ENCODE measurements around the gene DYSF.
A peak's percentile ranks its signal among the peaks of the same experiment; 100 is the strongest.

Gene DYSF

DNA sequence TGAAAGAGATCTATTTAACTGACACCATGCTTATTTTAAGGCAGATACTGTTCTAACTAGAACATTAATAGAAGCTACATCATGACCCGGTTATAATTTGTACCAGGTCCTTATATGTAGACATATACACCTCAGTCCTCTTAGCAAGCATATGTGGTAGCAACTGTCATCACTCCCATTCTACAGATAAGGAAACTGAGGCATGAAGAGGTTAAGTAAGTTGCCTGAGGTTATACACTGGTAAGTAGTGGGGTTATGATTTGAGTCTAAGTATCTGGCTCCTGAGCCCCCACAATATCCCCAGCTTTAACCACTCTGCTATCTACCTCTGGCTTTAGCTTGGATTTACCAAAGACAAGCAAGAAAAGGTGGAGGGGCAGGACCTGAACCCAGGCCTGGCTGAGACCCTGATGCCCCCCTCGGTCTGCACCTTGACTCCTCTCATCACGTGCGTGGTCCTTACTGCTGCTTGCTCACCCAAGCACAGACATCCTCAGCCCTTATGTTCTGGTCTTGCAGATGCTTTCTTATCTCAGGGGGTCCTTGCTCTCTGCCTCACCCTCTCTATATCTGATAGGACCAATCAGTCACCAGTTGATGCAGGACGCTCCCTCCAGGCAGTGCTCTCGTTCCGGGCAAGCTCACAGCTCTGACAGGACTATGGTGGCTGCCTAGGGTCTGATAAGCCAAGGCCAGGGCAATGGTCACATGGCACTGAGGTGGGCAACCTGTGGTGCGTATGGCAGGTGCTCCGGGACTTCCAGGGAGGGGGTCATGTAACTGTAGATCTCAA, 4.0 kb downstream of the DYSF start:
- no peak for DNase-seq

DNA sequence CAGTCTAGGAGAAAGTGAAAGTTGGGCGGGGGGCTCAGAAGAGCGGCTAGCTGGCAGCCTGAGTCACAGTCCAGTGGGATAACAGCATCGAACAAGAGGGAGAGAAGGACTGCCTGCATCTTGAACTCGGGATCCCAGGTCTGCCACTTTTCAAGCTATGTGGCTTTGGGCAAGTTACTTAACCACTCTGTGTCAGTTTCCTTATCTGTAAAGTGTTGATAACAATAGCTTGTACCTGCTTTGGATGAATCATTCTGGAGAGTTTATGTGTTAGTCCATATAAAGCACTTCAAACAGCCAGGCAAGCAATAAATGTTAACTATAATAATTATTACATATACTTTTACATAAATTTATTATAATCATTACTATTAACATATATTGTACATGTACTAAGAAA, 4.6 kb downstream of the DYSF start:
- DNase-seq: no peak

DNA sequence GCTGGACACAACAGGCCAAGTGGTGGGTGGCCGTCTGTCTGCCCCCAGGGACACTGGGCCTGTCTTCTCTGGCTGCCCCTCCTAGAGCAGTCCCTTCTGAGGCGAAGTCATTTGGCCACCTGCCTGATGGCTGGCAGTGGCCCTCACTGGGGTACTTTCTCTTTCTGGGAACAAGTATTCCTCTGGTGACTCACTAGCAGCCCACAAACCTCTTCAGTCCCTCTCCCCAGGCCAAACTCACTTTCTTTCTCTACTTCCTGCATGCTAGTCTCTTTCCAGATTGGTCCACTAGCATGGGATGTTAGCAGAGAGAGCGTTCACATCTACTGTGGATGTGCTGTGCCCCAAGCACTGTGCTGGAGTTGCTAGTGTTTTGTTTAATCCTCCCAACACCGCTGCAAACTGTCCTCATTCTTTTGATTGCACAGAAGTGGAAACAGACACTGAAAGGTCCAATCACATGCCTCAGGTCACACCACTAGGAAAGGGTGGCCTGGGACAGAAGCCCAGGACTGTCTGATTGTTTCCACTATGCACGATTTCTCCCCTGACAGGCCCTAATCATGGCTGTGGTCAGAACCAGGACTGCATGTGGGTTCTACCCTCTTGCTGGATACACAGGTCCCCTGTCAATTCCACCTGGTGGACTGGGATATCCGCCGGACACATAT, 5.2 kb downstream of the DYSF start:
- no peak for DNase-seq

DNA sequence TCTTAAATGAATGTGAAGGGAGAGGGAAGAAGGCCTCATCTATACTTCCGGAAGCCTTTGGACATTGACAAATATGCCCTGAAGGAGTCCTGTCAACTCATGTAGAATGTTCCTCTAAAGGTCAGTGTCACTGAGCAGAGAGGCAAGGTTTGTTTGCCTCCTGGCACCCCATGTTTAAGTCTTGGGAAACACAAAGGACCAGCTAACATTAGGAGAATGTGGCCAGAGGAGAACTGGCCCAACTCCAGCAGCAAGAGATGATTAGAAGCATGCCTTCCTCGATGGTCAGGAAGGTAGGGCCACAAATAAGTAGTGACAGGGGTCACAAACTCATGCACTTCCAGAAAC, 5.7 kb downstream of the DYSF start:
- no peak for DNase-seq

DNA sequence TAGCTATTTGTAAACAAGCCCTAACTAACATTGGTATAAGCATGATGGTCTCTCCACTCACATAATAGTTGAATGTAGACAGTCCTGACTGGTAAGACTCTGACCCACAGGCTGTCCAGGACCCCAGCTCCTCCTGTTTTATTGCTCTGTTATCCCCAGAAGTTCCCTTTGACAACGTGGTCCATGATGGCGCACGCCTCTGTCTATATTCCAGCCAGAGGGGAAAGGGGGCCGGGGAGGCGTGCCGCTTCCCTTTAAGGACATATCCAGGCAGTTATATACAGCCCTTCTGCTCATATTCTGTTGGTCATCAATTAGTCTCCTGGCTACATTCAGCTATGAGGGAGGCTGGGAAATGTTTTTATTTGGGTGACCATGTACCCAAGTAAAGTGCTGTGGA, 6.7 kb downstream of the DYSF start:
- no peak for DNase-seq

DNA sequence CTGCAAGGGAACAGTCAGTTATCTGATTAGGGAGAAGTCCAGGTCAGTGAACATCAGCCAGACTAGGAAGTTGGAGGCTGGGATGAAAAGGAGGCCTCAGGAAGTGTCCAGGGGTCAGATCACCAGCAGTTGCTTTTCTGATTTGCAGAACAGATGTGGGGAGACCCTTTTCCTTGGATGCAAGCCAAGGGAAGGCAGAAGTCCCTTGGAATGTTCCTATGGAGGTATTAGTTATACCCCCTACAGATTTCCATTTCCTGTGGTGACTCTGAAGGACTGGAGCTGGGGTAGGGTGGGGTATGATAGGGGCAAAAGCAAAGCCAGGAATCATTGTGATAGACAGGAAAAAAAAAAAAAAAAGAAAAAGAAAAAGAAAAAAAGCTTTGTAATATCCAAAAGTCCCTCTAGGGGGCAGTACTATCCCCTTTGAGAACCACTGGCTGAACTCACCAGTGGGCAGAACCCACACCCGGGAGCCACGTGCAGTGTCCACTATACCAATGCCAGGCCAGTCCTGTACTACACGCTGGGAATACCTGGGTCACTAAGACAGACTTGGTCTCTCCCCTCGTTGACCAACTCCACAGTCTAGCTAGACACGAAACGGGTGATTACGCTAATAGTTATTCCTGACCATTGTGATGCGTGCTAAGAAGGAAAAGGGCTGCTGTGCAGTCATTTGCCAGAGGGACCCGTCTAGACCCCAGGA, 7.4 kb downstream of the DYSF start:
- DNase-seq: no peak

DNA sequence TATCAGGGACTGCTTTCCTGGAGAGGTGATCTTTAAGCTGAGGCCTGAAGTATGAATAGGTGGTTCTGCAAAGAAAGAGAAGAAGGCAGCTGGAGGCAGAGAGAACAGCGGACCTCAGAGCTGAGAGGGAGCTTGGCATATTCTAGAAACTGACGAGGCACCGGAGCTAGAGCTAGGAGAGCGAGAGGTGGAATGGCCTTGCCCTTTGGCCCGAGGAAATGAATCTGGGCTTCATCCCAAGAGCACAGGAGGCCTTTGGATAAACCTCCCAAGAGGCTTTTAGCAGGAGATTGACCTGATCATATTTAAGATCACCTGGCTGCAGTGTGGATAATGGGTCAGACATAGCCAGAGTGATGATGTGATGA, 7.9 kb downstream of the DYSF start:
- no peak for DNase-seq

DNA sequence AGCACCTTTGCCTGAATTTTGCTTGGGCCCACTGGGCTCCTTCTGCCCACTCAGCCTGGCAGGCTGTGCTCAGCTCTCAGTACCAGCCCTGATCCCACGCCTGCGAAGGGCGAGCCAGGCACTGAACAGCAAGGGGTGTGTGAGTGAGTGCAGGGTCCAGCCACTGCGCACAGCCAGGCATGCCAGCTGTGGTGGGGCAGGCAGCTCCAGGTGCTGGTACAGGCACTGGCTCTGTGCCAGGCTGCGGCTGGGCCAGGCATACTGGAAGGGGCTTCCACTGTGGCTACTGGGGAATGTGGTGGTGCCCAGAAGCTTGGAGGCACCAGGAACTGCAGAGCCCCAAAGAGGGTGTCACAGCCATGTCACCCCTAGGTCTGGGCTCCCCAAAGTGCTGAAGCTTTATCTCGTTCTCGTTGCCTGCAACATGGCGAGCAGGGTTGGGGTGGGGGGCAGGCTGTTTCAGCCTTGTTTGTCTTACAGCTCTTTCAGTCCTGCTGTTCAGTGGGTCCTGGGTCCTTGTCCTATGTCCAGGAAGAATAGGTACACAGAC, 8.8 kb downstream of the DYSF start:
- no peak for DNase-seq

DNA sequence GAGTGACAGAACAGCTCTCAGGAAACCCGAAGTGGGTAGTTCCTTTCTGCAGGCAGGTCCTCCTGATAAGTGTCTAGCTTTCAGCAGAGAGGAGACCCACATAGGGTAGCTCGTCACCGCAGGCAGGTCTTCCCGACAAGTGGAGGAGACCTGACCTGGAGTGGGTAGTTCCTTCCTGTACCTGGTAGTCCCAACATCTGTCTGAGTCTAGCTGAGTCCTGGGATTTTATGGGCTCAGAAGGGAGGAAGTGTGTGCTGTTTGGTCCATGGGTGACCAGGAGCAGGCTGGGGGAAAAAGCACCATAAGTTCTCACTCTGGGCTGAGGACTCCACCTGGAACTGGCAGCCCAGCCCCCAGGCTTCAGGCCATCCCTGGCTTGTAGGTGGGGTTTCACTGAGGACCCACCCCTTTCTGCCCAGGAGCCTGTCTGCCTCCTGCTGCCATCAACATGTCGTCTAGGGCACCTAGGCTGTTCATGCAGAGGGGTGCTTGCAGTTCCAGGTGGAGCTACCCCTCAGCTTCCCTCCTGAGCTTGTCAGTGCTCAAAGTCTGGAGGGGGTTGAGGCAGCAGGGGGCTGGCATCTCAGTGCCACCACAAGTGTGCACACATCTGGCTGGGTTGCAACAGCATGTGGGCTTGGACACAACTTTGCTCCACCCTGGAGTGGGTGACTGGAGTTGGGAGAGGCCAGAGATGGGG, 9.4 kb downstream of the DYSF start:
- no peak for DNase-seq

DNA sequence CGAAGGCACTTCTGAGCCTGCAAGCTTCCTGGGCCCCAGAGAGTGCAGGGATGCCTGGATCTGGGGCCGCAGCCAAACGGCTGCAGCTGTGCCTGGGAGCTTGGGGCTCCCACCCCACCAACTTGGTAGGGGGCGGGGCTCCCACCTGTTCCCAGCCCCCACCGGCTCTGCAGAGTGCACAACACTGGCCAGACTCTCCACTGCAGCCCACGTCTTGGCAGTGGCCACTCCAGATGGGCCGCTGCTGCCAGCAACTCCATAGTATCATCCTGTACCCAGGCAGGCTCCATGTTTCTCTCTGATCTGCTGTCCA, 9.9 kb downstream of the DYSF start:
- DNase-seq: no peak

DNA sequence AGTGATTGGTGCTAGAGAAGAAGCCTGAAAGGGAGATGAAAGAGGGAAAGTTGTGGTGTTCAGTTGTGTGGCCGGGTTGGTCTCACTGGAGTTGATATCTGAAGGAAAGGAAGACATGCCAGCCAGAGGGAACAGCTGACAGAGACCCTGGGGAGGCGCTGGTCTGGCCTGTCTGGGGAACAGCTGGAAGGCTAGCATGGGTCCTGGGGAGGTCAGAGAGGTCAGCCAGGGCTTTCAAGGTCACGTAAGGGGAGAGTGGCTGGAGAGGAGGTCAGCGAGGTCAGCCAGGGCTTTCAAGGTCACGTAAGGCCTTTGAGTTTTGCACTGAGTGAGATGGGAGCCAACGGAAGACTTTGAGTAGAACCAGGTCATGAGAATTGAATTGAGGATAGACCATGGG, 11.0 kb downstream of the DYSF start:
- DNase-seq: no peak

DNA sequence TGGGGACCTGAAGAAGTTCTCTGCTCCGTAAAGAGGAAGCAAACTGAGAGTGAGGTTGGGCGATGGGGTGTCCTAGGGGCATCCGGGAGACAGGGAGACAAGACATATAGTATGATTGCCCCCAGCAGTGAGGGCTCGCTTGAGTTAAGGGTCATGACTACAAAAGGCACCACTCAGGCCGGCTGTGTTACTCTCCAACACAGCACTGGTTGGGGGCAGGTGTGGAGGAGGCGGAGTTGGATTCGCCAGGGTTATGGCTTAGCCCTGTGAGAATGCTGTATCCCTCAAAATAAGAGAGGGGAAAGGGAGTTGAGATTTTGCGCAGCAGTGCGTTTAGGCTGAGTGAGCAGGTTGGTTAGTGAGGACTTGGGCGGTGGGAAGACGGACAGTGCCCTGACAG, 12.0 kb downstream of the DYSF start:
- DNase-seq: no peak

DNA sequence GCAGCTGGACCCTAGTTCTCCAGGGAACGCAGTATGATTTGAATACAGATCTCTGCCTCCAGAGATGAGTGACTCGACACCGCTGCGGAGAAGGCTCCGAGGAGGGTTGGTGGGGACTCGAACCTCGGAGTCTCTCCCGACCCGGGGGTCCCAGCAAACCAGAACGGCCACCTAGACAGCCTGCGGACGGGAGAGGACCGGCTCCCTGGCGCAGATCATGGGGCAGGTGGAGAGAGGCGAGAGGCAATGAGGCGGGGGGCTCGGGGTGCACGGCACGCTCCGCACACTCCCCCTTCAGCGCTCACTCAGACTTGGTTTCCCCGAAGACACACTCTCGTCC, 12.6 kb downstream of the DYSF start:
- no peak for DNase-seq

DNA sequence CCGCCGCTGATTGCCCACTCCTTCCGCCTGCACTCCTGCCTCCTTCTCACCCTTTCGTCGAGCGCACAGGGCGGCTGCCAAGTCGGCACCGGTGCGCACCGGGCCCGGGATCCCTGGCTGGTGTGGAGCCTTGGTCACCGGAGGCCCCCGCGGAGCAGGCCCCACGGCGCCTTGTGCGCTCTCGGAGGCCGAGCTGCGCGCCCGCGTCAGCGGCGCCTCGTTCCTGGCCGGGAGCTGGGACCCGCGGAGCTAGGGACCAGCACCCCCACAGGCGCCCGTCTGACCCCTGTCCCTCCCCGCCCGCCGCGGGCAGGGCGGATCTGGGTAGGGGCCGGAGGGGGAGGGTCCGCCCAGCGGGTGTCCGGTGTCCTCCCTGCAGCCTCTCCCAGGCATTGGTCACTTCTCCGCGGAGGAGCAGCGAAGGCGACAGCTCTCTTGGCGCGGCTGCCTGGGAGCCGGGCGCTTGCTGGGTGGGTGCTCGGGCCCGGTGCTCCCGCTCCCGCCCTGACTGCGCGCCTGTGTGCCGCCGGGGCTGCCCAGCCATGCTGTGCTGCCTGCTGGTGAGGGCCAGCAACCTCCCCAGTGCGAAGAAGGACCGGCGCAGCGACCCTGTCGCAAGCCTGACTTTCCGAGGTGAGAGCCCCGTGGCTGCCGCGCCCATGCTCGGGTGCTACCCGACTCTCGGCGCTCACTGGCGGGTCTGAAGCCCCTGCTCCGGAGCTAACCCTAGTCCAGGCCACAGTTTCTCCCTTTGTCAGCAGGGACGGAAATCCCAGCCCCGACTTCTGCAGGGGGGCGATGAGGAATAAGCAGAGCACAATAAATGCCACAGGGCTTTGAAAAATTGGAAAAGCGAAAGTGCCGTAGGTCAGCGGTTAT, 13.2 kb downstream of the DYSF start:
- peak; percentile 86 for DNase-seq

DNA sequence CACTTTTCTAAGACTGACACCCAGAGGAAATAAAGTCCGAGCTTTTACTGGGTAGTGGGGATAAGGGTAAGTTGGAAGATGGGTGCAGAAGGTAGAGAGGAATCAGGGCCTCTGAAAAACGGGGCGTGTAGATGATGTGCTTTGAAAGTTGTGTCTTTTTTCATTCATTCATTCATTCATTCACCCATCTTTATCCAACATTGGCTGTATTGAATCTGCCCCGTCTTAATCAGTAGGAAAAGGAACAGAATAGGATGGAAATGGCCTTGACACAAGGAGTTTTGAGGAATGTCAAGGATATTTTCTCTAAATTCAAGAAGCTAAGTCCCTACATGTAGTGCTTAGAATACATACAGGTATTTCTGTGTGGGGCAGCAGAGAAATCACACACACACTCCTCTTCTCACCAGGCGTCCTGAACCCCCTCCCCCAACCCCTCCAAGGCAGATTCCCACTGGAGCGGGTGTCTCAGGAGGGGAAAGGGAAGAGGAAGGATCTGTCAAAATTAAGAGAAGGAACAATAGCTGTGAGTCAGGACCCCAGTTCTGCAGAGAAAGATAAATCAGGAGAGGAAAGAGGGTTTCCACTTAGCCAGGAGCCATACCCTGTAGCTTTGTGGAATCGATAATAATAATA, 13.9 kb downstream of the DYSF start:
- no peak for DNase-seq

DNA sequence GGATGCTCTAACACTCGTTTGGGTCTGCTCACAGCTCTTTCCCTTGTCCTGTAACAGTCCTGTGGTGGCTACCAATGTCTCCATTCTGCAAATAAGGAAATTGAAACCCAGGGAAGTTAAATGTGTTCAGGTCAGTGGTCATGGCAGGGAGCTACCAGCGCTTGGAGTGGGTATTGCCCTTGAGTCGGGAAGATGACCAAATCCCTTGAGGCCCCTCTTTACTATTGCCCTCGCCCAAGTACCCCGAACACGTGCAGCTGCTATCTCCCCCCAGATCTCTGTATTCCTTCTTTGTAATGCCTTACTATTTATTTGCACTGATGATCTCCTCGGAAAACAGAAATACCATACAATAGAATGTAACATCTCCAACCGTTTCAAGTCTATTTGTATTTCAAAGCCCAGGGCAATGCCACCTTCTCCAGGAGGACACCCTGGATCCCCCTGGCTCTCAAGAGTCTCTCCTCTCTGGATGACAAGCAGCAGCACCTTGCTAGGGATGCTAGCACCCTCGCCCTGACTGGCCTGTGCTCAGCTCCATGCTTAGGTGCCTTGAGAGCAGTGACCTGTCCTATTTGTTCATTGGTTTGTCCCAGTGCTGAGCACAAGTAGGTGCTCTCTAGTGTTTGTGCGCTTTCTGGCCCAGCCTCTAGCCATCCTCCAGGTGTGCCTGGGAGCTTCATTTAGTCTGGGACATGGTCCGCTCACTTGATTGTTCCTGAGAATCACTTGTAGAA, 15.1 kb downstream of the DYSF start:
- DNase-seq: no peak

DNA sequence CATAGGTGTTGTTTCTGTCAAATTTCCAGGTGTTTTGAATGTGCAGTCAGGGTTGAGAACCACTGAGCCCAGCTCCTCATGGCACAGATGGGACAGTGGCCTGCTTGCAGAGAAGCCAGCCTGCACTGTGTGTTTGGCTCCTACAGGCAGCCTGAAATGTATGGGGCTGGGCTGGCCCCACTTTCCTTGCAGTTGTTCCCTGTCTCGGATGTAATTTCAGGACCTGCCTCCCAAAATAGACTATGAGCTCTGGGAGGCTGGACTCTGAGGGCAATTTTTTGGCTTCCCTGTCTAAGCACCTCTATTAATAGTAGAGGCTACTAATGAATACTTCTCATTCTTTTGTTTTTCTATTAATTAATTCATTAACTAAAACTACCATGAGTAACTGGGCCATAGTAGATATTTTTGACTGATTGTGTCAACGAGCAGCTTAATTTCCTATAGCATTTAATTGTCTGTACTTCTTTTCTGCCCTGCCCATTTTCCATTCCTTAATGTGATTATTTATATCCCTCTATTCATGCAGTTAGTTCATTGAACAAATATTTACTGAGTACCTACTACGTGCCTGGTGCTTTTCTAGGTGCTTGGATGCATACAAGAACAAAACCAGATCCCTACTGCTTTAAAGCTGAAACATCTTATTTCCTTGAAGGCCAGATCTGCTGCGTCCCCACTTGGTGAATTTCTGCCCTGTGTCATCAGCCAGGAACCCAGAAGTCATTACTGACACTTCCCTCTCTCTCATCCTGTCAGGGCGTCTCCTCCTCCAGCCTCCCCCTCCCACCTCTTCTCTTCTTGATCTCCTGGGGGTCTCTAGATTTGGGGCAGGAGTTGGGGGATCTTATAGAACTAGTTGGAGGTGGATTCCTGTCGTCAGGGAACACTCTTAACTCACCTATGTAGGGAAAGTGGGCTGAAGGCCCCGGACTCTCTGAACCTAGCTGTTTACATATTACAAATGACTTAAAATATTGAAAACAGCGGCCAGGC, 16.3 kb downstream of the DYSF start:
- no peak for DNase-seq

DNA sequence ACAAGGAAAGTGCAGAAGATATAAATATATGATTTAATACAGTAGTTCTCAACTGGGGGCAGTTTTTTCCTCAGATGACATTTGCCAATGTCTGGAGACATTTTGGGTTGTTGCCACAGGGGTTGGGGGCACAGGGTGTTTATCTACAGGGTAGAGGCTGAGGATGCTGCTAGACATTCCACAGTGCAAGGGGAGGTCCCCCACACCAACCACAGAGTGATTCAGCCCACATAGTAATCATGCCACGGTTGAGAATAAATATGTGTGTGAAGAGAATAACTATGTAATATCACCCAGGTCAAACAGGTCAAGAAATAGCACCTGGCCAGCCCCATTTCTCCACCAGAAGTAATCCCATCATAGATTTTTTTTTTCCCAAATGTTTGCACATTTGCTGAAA, 17.9 kb downstream of the DYSF start:
- no peak for DNase-seq

DNA sequence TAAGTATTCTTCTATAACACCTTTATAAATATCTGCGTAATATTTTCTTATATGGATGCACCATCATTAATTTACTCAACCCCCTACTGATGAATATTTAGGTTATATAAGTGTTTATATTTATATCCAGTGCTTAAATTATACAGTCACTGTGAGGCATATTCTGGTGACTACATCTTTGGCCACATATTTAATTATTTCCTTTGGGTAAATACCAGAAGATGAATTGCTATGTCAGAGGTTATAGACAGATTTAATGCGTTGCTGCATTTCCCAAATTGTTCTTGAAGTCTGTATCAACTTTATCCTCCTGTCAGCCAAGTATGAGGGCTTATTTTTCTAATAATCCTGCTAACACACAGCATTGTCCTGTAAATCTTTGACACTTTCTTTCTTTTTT, 18.7 kb downstream of the DYSF start:
- DNase-seq: no peak

DNA sequence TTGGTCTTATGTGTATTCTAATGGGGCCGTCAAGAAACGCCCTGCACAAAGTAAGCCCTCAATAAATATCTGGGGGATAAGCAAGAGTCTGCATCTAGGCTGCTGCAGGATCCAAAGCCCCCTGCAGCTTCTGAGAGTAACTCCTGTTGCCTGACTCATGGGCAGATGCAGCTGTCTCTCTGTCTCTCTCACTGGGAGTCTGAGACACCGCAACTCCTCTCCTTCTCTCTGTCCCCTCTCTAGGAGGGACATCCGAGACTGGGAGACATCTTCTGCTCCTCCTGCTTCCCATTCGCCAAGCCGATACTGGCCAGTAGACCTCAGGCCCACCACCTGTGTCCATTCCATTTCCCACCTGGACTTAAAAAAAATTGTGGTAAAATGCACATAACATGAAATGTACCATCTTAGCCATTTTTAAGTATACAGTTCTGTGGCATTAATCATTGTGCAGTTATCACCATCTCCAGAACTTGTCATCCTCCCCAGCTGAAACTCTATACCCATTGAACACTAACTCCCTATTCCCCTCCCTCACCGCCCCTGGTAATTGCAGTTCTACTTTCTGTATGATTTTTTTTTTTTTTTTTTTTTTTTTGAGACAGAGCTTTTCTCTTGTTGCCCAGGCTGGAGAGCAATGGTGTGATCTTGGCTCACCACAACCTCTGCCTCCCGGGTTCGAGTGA, 20.1 kb downstream of the DYSF start:
- DNase-seq: no peak

Measured in 8988T (cell line).